Fibroblast of lung (primary cell): ENCODE results near the gene VCAN. TPM values are rescaled to one million over a fixed set of nuclear protein-coding genes. Genes with fewer than 3 reads are reported as not detected.

Source experiments
- DNase-seq, 2 donors: peaks; one replicate each; pipeline versions ENCODE4 v3.0.0 to v3.0.0-alpha.2; 2010; ENCODE audit warnings: low read depth in 2 of 2
- H2AFZ ChIP-seq: 2 replicates; pipeline ENCODE4 v1.5.1; 2012; ENCODE audit warnings: low read length, control low read depth, inconsistent platforms
- H3K27ac ChIP-seq: 2 replicates; pipeline ENCODE4 v1.5.1; 2011; ENCODE audit warnings: low read length, control low read depth; ENCODE audit not compliant: insufficient read depth
- H3K27me3 ChIP-seq: 2 replicates; pipeline ENCODE4 v1.5.1; 2011; ENCODE audit warnings: mild to moderate bottlenecking, low read length; ENCODE audit not compliant: control insufficient read depth, insufficient read depth
- H3K36me3 ChIP-seq: 2 replicates; pipeline ENCODE4 v1.5.1; 2011; ENCODE audit warnings: low read length; ENCODE audit not compliant: control insufficient read depth, insufficient read depth
- H3K4me1 ChIP-seq: 2 replicates; pipeline ENCODE4 v1.5.1; 2011; ENCODE audit warnings: low read length; ENCODE audit not compliant: control insufficient read depth, insufficient read depth; ENCODE audit errors: extremely low read depth
- H3K4me2 ChIP-seq: 2 replicates; pipeline ENCODE4 v1.5.1; 2011; ENCODE audit warnings: low read length, control low read depth; ENCODE audit not compliant: insufficient read depth; ENCODE audit errors: extremely low read depth
- H3K4me3 ChIP-seq, 4 experiments: fragments of 200-600 bp in 1 of 4; sonication (generic) in 1 of 4; replicated peaks in 1 of 4; 2 replicates each; pipeline ENCODE4 v1.5.1; 2011 to 2016; ENCODE audit warnings: low read length in 4 of 4, low read depth in 3 of 4, mild to moderate bottlenecking in 3 of 4, control low read depth in 2 of 4, inconsistent platforms in 1 of 4, mixed read lengths in 1 of 4; ENCODE audit not compliant: insufficient read depth in 1 of 4; ENCODE audit errors: control extremely low read depth in 1 of 4
- H3K79me2 ChIP-seq: 2 replicates; pipeline ENCODE4 v1.5.1; 2012; ENCODE audit warnings: mild to moderate bottlenecking, low read length, inconsistent platforms; ENCODE audit not compliant: control insufficient read depth, insufficient read depth
- H3K9ac ChIP-seq: 2 replicates; pipeline ENCODE4 v1.5.1; 2011; ENCODE audit warnings: mild to moderate bottlenecking, low read length, control low read depth; ENCODE audit not compliant: insufficient read depth
- H3K9me3 ChIP-seq: 2 replicates; pipeline ENCODE4 v1.5.1; 2012; ENCODE audit warnings: low read depth, low read length; ENCODE audit not compliant: control insufficient read depth, insufficient read depth
- H4K20me1 ChIP-seq: 2 replicates; pipeline ENCODE4 v1.5.1; 2011; ENCODE audit warnings: low read length; ENCODE audit not compliant: control insufficient read depth, insufficient read depth; ENCODE audit errors: extremely low read depth
- CTCF ChIP-seq, 2 donors: IDR thresholded peaks in 1 of 2; conservative IDR thresholded peaks in 1 of 2; 1 replicate in 1 of 2; 2 replicates in 1 of 2; pipeline ENCODE4 v1.5.1; 2011 to 2012; ENCODE audit warnings: low read length in 2 of 2, control low read depth in 1 of 2, inconsistent platforms in 1 of 2, low read depth in 1 of 2, mild to moderate bottlenecking in 1 of 2
- EZH2 ChIP-seq: IDR thresholded peaks from 2 replicates; pipeline ENCODE4 v1.5.1; 2012; ENCODE audit warnings: low read length, control low read depth, mild to moderate bottlenecking; ENCODE audit errors: missing control alignments
- polyA plus RNA-seq, 2 donors: library from polyadenylated mRNA; depleted of rRNA in 1 of 2; stranded (reverse) in 1 of 2; unstranded in 1 of 2; fragments of >200 nt; gene quantifications; 2 replicates each; pipeline ENCODE4 v1.2.1, GENCODE V29; 2011 to 2012; ENCODE audit warnings: missing spikeins in 1 of 2
- total RNA-seq: library from RNA; depleted of rRNA; stranded (reverse); fragments of >200 nt; gene quantifications from 2 replicates; pipeline ENCODE4 v1.2.1, GENCODE V29; 2014

The VCAN gene
- total and polyA plus RNA-seq, 2 donors (not counting 1 experiment from before 2014, with no cell fraction given): 51.9 to 227 TPM

DNA sequence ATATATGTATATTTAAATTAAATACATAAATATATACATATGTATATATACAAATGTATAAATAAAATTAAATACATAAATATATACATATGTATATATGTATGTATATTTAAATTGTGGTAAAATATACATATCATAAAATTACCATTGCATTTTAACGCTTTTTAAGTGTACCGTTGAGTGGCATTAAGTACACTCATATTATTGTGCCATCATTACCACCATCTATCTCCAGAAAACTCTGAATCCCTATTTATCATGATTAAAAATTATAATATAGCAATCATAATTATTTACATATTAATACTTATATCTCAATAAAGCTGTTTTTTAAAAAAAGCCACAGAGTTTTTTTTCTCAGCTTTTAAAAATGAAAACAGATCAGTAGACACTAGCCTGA, 27.1 kb upstream of the VCAN start:
- no peaks in the 10 kb centered on the region for H3K27me3 ChIP-seq
- H3K4me1 ChIP-seq: no peaks in the 10 kb centered on the region
- no peak overlapping the region for H3K27ac ChIP-seq
- H3K4me3 ChIP-seq: no peak overlapping the region
- H2AFZ ChIP-seq: no peak overlapping the region
- no peaks in the 10 kb centered on the region for H3K79me2 ChIP-seq
- H3K9ac ChIP-seq: no peak overlapping the region
- TF ChIP-seq EZH2: no peak
- no peak for TF ChIP-seq CTCF (conservative IDR thresholded peaks at IDR 0.05 in 1 of 2, IDR thresholded peaks at IDR 0.05 in 1 of 2; ENCODE audit: low read depth in 1 of 2, low read length in 2 of 2)
- no peaks in the 10 kb centered on the region for H3K9me3 ChIP-seq
- H3K4me2 ChIP-seq: no peak overlapping the region
- no peaks in the 10 kb centered on the region for H4K20me1 ChIP-seq
- DNase-seq: no peak
- no peaks in the 10 kb centered on the region for H3K36me3 ChIP-seq

- Histone ChIP-seq H3K27me3 (no peaks in the 10 kb centered on the region), H2AFZ (no peak overlapping the region), H3K9me3 (no peaks in the 10 kb centered on the region), H3K79me2 (no peaks in the 10 kb centered on the region), H3K27ac (no peak overlapping the region), H3K4me1 (no peaks in the 10 kb centered on the region), H3K9ac (no peak overlapping the region), H3K4me2 (no peak overlapping the region), H3K4me3 (no peak overlapping the region), H3K36me3 (no peaks in the 10 kb centered on the region), H4K20me1 (no peaks in the 10 kb centered on the region)
- no peak for DNase-seq
- TF ChIP-seq CTCF (conservative IDR thresholded peaks at IDR 0.05 in 1 of 2, IDR thresholded peaks at IDR 0.05 in 1 of 2; ENCODE audit: low read depth in 1 of 2, low read length in 2 of 2) (no peak), EZH2 (no peak)
Observed at GRCh38 chr5:83446253-83446947, 25.1 kb upstream of the VCAN start.

GRCh38 chr5:83447533-83447932, 24.0 kb upstream of the VCAN start:
- no peaks in the 10 kb centered on the region for H4K20me1 ChIP-seq
- no peaks in the 10 kb centered on the region for H3K27me3 ChIP-seq
- H3K79me2 ChIP-seq: no peaks in the 10 kb centered on the region
- no peaks in the 10 kb centered on the region for H3K4me1 ChIP-seq
- no peak for DNase-seq
- no peak overlapping the region for H3K9ac ChIP-seq
- H3K4me3 ChIP-seq: no peak overlapping the region
- no peaks in the 10 kb centered on the region for H3K9me3 ChIP-seq
- H3K36me3 ChIP-seq: no peaks in the 10 kb centered on the region
- H3K4me2 ChIP-seq: no peak overlapping the region
- TF ChIP-seq CTCF (conservative IDR thresholded peaks at IDR 0.05 in 1 of 2, IDR thresholded peaks at IDR 0.05 in 1 of 2; ENCODE audit: low read depth in 1 of 2, low read length in 2 of 2) (no peak), EZH2 (no peak)
- no peak overlapping the region for H2AFZ ChIP-seq
- no peak overlapping the region for H3K27ac ChIP-seq
